Body of pancreas (tissue), 4 donors: ENCODE data around the gene ACSL5.

ENCODE experiments used
- POLR2A ChIP-seq, 3 donors: fragments of 450-650 bp; IDR thresholded peaks; one replicate each; pipeline ENCODE4 v1.6.1; 2016; ENCODE audit warnings: antibody characterized with exemption in 3 of 3, mild to moderate bottlenecking in 2 of 3
- TF ChIP-seq, protein P1 (sequence below), 7 experiments: fragments of 450-650 bp in 4 of 7; fragments of 200-600 bp in 3 of 7; sonication (generic) in 3 of 7; IDR thresholded peaks; one replicate each; pipeline ENCODE4 v1.5.1; 2016 to 2019; ENCODE audit warnings: antibody characterized with exemption in 7 of 7

GRCh38 chr10:112389271-112389822, 15.4 kb downstream of the ACSL5 start:
- TF ChIP-seq, protein P1, sequence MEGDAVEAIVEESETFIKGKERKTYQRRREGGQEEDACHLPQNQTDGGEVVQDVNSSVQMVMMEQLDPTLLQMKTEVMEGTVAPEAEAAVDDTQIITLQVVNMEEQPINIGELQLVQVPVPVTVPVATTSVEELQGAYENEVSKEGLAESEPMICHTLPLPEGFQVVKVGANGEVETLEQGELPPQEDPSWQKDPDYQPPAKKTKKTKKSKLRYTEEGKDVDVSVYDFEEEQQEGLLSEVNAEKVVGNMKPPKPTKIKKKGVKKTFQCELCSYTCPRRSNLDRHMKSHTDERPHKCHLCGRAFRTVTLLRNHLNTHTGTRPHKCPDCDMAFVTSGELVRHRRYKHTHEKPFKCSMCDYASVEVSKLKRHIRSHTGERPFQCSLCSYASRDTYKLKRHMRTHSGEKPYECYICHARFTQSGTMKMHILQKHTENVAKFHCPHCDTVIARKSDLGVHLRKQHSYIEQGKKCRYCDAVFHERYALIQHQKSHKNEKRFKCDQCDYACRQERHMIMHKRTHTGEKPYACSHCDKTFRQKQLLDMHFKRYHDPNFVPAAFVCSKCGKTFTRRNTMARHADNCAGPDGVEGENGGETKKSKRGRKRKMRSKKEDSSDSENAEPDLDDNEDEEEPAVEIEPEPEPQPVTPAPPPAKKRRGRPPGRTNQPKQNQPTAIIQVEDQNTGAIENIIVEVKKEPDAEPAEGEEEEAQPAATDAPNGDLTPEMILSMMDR (IDR thresholded peaks at IDR 0.05), result no peak
- no peak for TF ChIP-seq POLR2A (IDR thresholded peaks at IDR 0.05)
